Hematopoietic multipotent progenitor cell treated with erythropoietin and hydrocortisone succinate and interleukin-3 and kit ligand, for 6 days (in vitro differentiated cells): ENCODE data around the gene ADAP1.

Source experiments
- DNase-seq: peaks from one replicate; pipeline ENCODE4 v3.0.0-alpha.2; 2015

ADAP1 gene

GRCh38 chr7:903921-904755, 50.3 kb downstream of the ADAP1 start:
- DNase-seq: no peak

GRCh38 chr7:902996-903395, 51.5 kb downstream of the ADAP1 start:
- no peak for DNase-seq

- DNase-seq: peak; percentile 96
These were observed 52.9 kb downstream of the ADAP1 start for GRCh38 chr7:901388-902154.

- no peak for DNase-seq
These were observed 53.5 kb downstream of the ADAP1 start for GRCh38 chr7:901041-901387.

GRCh38 chr7:900331-901040, 54.0 kb downstream of the ADAP1 start:
- DNase-seq: no peak

GRCh38 chr7:899806-900205, 54.7 kb downstream of the ADAP1 start:
- DNase-seq: no peak

GRCh38 chr7:898855-899681, 55.4 kb downstream of the ADAP1 start:
- no peak for DNase-seq

GRCh38 chr7:898460-898854, 56.0 kb downstream of the ADAP1 start:
- no peak for DNase-seq

GRCh38 chr7:897771-898376, 56.6 kb downstream of the ADAP1 start:
- no peak for DNase-seq

- DNase-seq: no peak
These were observed 57.4 kb downstream of the ADAP1 start for GRCh38 chr7:897086-897485.

GRCh38 chr7:896346-897075, 58.0 kb downstream of the ADAP1 start:
- DNase-seq: no peak

GRCh38 chr7:895451-896052, 58.9 kb downstream of the ADAP1 start:
- DNase-seq: no peak

- no peak for DNase-seq
These were observed 59.5 kb downstream of the ADAP1 start for GRCh38 chr7:894927-895450.

GRCh38 chr7:894164-894867, 60.2 kb downstream of the ADAP1 start:
- no peak for DNase-seq

- DNase-seq: no peak
These were observed 60.8 kb downstream of the ADAP1 start for GRCh38 chr7:893686-894085.

GRCh38 chr7:892648-893593, 61.6 kb downstream of the ADAP1 start:
- no peak for DNase-seq

- no peak for DNase-seq
These were observed 62.7 kb downstream of the ADAP1 start for GRCh38 chr7:891805-892204.

- no peak for DNase-seq
These were observed 63.2 kb downstream of the ADAP1 start for GRCh38 chr7:891291-891690.

GRCh38 chr7:890868-891267, 63.6 kb downstream of the ADAP1 start:
- no peak for DNase-seq
